HL-60 (cell line): Measurements from ENCODE around the gene PRG2.

Source experiments
- CTCF ChIP-seq: IDR thresholded peaks from one replicate; pipeline ENCODE4 v1.5.1; 2011; ENCODE audit warnings: low read length, control low read depth, inconsistent platforms; ENCODE audit not compliant: insufficient read depth
- GABPA ChIP-seq: IDR thresholded peaks from 2 replicates; pipeline ENCODE4 v1.6.1; 2012; ENCODE audit warnings: low read depth
- REST ChIP-seq: IDR thresholded peaks from 2 replicates; pipeline ENCODE4 v1.6.1; 2012; ENCODE audit warnings: low read depth; ENCODE audit not compliant: insufficient replicate concordance
- SPI1 ChIP-seq: IDR thresholded peaks from 2 replicates; pipeline ENCODE4 v1.6.1; 2012; ENCODE audit warnings: low read depth, mild to moderate bottlenecking, borderline replicate concordance

GRCh38 chr11:57425565-57426438 is 35.4 kb upstream of the PRG2 start:
- TF ChIP-seq CTCF (no peak), GABPA (no peak), SPI1 (no peak; the same call in 1 of the 2 replicates), REST (no peak)
